Hepatocyte (in vitro differentiated cells): Measurements from ENCODE around the gene GNPTAB. TPM values are rescaled to one million over a fixed set of nuclear protein-coding genes. Genes with fewer than 3 reads are reported as not detected.

Experiments used
- DNase-seq: peaks from one replicate; pipeline ENCODE4 v3.0.0-alpha.2; 2016; ENCODE audit warnings: low spot score
- H2AFZ ChIP-seq: fragments of 200-600 bp; sonication (generic); 2 replicates; pipeline ENCODE4 v1.6.0; 2016; ENCODE audit warnings: antibody characterized with exemption, mild to moderate bottlenecking
- H3K27ac ChIP-seq: fragments of 200-600 bp; sonication (generic); 2 replicates; pipeline ENCODE4 v1.5.1; 2016; ENCODE audit warnings: mild to moderate bottlenecking
- H3K27me3 ChIP-seq: fragments of 200-600 bp; sonication (generic); 2 replicates; pipeline ENCODE4 v1.6.1; 2016
- H3K36me3 ChIP-seq: fragments of 200-600 bp; sonication (generic); replicated peaks from 2 replicates; pipeline ENCODE4 v1.5.1; 2016; ENCODE audit warnings: low read depth; ENCODE audit not compliant: insufficient read depth
- H3K4me1 ChIP-seq: fragments of 200-600 bp; sonication (generic); 2 replicates; pipeline ENCODE4 v1.5.1; 2016; ENCODE audit warnings: mild to moderate bottlenecking, moderate library complexity; ENCODE audit not compliant: insufficient read depth
- H3K4me2 ChIP-seq: fragments of 200-600 bp; sonication (generic); 2 replicates; pipeline ENCODE4 v1.6.0; 2016
- H3K4me3 ChIP-seq: fragments of 200-600 bp; sonication (generic); 2 replicates; pipeline ENCODE4 v1.5.1; 2016; ENCODE audit warnings: mild to moderate bottlenecking
- H3K79me2 ChIP-seq: fragments of 200-600 bp; sonication (generic); 2 replicates; pipeline ENCODE4 v1.6.0; 2017; ENCODE audit warnings: mild to moderate bottlenecking
- H3K9me2 ChIP-seq: fragments of 200-600 bp; sonication (generic); replicated peaks from 2 replicates; pipeline ENCODE4 v1.6.0; 2017; ENCODE audit warnings: mild to moderate bottlenecking; ENCODE audit not compliant: insufficient read depth
- H3K9me3 ChIP-seq: fragments of 200-600 bp; sonication (generic); 2 replicates; pipeline ENCODE4 v1.5.1; 2016; ENCODE audit warnings: low read depth, mild to moderate bottlenecking
- H4K20me1 ChIP-seq: fragments of 200-600 bp; sonication (generic); 2 replicates; pipeline ENCODE4 v1.6.0; 2016; ENCODE audit warnings: mild to moderate bottlenecking; ENCODE audit not compliant: insufficient read depth, poor library complexity, severe bottlenecking
- CTCF ChIP-seq: fragments of 200-600 bp; sonication (generic); IDR thresholded peaks from 2 replicates; pipeline ENCODE4 v1.5.1; 2016; ENCODE audit warnings: antibody characterized with exemption, mild to moderate bottlenecking; ENCODE audit not compliant: poor library complexity
- EZH2 ChIP-seq: fragments of 200-600 bp; sonication (generic); IDR thresholded peaks from 2 replicates; pipeline ENCODE4 v1.6.1; 2016; ENCODE audit warnings: antibody characterized with exemption, mild to moderate bottlenecking, borderline replicate concordance
- EZH2phosphoT487 ChIP-seq: fragments of 200-600 bp; sonication (generic); IDR thresholded peaks from one replicate; pipeline ENCODE4 v1.6.1; 2018; ENCODE audit warnings: antibody characterized with exemption, mild to moderate bottlenecking, low read depth, moderate library complexity; ENCODE audit not compliant: unreplicated experiment, severe bottlenecking
- WGBS: methylation state at CpG from one replicate; pipeline ENCODE4 v1.1.6; 2016; ENCODE audit warnings: low lambda C conversion rate; ENCODE audit errors: missing lambda C conversion rate; 5-methylcytosine and 5-hydroxymethylcytosine counted together
- polyA plus RNA-seq: library from polyadenylated mRNA; unstranded; fragments of >200 nt; fragmentation: Nextera tagmentation; extraction: Ambion mirVana; gene quantifications from 2 replicates; pipeline ENCODE4 v1.2.1, GENCODE V29; 2016
- total RNA-seq: library from RNA; depleted of rRNA; stranded (reverse); fragments of >200 nt; gene quantifications from 2 replicates; pipeline ENCODE4 v1.2.3, GENCODE V29; 2014

The GNPTAB gene
- total and polyA plus RNA-seq, 2 experiments from 2014 or later, result 13.8 to 21.6 TPM

GRCh38 chr12:101759396-101760047 lies 71.2 kb downstream of the GNPTAB start:
- Histone ChIP-seq H3K9me2 (no peaks in the 10 kb centered on the region), H2AFZ (no peak overlapping the region), H4K20me1 (no peaks in the 10 kb centered on the region), H3K36me3 (no peaks in the 10 kb centered on the region), H3K4me2 (no peak overlapping the region), H3K4me3 (no peak overlapping the region), H3K9me3 (no peaks in the 10 kb centered on the region), H3K27me3 (no peaks in the 10 kb centered on the region), H3K4me1 (no peaks in the 10 kb centered on the region), H3K27ac (no peak overlapping the region), H3K79me2 (no peaks in the 10 kb centered on the region)
- no peak for TF ChIP-seq EZH2
- TF ChIP-seq CTCF, result peak; percentile 63
- TF ChIP-seq EZH2phosphoT487, result no peak
- 80% methylated on average over 5 of the region's 5 CpGs for WGBS
- peak; percentile 33 for DNase-seq

- no peaks in the 10 kb centered on the region for H3K9me3 ChIP-seq
- no peaks in the 10 kb centered on the region for H3K4me1 ChIP-seq
- no peaks in the 10 kb centered on the region for H3K9me2 ChIP-seq
- H2AFZ ChIP-seq, result no peak overlapping the region
- H4K20me1 ChIP-seq, result no peaks in the 10 kb centered on the region
- H3K36me3 ChIP-seq, result no peaks in the 10 kb centered on the region
- no peak for DNase-seq
- H3K79me2 ChIP-seq, result no peaks in the 10 kb centered on the region
- TF ChIP-seq EZH2phosphoT487, result no peak
- TF ChIP-seq EZH2, result no peak
- no peak for TF ChIP-seq CTCF
- WGBS, result 92% methylated on average over 4 of the region's 4 CpGs
- no peaks in the 10 kb centered on the region for H3K27me3 ChIP-seq
- H3K4me3 ChIP-seq, result no peak overlapping the region
- no peak overlapping the region for H3K27ac ChIP-seq
- H3K4me2 ChIP-seq, result no peak overlapping the region
Observed at GRCh38 chr12:101750152-101750551, 80.6 kb downstream of the GNPTAB start.

GRCh38 chr12:101749657-101750056 lies 81.1 kb downstream of the GNPTAB start:
- Histone ChIP-seq H3K27ac (no peak overlapping the region), H2AFZ (no peak overlapping the region), H4K20me1 (no peaks in the 10 kb centered on the region), H3K27me3 (no peaks in the 10 kb centered on the region), H3K9me3 (no peaks in the 10 kb centered on the region), H3K4me1 (no peaks in the 10 kb centered on the region), H3K4me2 (no peak overlapping the region), H3K4me3 (no peak overlapping the region), H3K79me2 (no peaks in the 10 kb centered on the region), H3K9me2 (no peaks in the 10 kb centered on the region), H3K36me3 (no peaks in the 10 kb centered on the region)
- no peak for DNase-seq
- TF ChIP-seq EZH2phosphoT487, result no peak
- TF ChIP-seq CTCF, result no peak
- no peak for TF ChIP-seq EZH2
- 85% methylated on average over 4 of the region's 4 CpGs for WGBS
